GM21619 (cell line): ENCODE measurements around the gene WIPF1.
A peak's percentile ranks its signal among the peaks of the same experiment; 100 is the strongest.

ENCODE experiments used
- ATAC-seq: cut with Tn5 transposase; IDR thresholded peaks from one replicate; pipeline ENCODE4 v1.9.1; 2021; ENCODE audit not compliant: unreplicated experiment

The WIPF1 gene, protein sequence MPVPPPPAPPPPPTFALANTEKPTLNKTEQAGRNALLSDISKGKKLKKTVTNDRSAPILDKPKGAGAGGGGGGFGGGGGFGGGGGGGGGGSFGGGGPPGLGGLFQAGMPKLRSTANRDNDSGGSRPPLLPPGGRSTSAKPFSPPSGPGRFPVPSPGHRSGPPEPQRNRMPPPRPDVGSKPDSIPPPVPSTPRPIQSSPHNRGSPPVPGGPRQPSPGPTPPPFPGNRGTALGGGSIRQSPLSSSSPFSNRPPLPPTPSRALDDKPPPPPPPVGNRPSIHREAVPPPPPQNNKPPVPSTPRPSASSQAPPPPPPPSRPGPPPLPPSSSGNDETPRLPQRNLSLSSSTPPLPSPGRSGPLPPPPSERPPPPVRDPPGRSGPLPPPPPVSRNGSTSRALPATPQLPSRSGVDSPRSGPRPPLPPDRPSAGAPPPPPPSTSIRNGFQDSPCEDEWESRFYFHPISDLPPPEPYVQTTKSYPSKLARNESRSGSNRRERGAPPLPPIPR

DNA sequence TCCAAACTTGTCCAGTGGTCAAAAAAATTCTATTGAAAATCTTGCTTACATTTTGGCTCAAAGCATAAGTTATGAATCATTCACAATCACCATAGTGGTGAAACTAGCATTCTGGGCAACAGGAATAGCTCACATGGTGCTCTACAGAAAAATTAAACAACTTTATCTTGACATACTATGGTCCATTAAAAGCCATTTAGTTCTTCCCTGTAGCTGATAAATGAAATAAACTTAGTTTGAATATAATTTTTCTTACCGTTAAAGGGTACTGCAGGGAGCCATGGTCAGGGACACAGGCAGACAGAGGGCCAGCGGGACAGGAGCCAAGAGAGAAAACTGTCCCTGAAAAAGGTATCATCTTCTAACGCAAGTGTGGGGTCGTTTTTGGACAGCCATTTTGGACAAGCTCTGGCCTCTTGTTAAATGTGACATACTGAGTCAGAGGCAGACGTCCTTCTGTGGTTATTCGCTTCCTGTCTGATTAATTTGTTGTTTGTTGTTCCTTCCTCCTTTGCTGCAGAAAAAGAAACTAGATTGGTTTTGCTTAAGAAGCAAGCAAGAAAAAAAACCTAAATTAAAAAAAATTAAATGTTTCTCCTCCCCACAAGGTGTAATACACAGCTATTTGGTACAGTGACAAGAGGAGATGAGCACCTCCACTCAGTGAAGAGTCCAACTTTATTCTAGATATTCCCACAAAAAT lies at the start of gene WIPF1:
TSS of gene WIPF1 (minus strand) at position 460 of the 703 bp plus-strand sequence. CDS start 12,231 bp downstream, outside the sequence.
- ATAC-seq = peak; percentile 44

GRCh38 chr2:174645296-174645695 lies 47.7 kb upstream of the WIPF1 start:
- ATAC-seq = no peak

DNA sequence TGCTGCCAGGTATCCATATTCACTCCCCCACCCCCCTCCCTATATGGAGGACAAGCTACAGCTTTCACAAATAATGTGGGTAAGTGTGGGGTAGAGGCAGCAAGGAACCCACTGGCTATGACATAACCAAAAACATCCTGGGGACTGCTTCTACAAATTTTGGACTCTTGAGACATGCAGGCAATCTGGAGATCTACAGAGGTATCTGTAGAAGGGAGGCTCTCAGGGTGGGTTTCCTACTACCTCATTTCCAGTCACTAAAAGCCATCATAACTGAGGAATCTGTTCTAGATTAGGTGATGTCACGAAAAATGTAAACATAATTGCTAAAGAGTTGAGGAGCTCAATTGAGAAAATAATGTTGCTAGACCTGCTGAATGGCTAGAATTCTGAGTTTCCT lies 46.8 kb upstream of the WIPF1 start:
- ATAC-seq = no peak

- no peak for ATAC-seq
These were observed 45.8 kb upstream of the WIPF1 start for GRCh38 chr2:174643356-174643755.

DNA sequence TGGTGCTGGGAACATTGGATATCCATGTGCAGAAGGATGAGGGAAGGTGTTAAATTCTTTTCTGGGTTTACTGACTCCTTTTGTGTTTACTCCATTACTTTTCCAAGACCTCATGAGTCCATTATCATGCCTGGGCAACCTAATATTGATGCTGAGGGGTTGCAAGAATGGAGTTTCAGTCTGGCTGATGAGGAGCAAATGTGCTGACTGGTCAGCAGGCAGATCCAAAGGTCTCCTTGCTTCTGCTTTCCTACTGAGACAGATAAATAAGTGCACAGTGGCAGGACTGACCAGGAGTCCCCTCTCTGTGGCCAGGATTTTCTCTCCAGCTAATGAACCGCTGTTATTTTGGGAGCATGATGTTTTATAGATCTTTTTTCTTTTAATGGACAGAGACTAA lies 43.6 kb upstream of the WIPF1 start:
- ATAC-seq = no peak

- no peak for ATAC-seq
These were observed 39.4 kb upstream of the WIPF1 start for GRCh38 chr2:174636987-174637386.

DNA sequence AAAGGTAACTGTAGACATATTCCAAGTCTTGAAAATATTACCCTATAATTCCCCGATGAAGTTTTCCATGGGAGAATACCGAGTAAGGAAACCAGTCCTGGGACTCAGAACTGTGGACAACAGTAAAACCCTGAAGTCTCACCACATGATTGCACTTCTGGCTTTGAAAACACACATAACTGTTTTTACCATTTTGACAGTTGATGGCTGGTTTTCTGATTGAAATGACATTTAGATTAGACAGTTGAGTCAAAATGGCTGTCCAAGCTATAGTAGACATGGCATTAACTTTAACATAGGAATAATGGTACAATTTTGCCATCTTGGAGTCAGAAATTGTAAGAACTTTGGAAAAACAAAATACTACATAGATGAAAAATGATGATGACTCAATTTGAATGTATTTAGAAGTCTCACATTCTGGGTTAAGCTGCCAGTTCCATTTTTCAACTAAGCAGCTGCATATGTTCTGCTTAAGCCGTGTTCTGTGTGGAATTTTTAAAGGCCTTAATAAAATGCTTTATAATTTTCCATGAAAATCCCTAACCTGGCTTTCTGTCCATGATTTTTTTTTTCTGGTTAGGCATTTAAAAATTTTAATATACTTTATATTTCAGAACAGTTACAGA lies 38.3 kb upstream of the WIPF1 start:
- no peak for ATAC-seq

GRCh38 chr2:174635015-174635593 lies 37.5 kb upstream of the WIPF1 start:
- no peak for ATAC-seq

GRCh38 chr2:174634130-174635014 lies 36.8 kb upstream of the WIPF1 start:
- ATAC-seq = peak; percentile 74

DNA sequence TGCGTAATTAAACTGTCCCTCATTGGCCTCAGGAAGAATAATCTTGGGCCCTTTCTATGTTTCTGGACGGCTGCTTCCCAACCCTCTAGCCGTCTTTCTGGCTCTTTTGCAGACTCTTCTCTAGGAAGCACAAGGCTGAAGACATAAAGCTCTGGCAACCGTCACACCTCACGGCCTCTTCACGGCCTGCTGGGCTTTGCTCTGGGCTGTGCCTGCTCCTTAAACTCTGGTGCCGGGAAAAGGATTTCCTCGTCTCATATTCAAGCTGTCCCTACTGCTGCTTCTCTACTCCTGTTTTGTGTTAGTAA lies 36.0 kb upstream of the WIPF1 start:
- ATAC-seq = no peak

- ATAC-seq = peak; percentile 32
These were observed 35.4 kb upstream of the WIPF1 start for GRCh38 chr2:174632841-174633622.

DNA sequence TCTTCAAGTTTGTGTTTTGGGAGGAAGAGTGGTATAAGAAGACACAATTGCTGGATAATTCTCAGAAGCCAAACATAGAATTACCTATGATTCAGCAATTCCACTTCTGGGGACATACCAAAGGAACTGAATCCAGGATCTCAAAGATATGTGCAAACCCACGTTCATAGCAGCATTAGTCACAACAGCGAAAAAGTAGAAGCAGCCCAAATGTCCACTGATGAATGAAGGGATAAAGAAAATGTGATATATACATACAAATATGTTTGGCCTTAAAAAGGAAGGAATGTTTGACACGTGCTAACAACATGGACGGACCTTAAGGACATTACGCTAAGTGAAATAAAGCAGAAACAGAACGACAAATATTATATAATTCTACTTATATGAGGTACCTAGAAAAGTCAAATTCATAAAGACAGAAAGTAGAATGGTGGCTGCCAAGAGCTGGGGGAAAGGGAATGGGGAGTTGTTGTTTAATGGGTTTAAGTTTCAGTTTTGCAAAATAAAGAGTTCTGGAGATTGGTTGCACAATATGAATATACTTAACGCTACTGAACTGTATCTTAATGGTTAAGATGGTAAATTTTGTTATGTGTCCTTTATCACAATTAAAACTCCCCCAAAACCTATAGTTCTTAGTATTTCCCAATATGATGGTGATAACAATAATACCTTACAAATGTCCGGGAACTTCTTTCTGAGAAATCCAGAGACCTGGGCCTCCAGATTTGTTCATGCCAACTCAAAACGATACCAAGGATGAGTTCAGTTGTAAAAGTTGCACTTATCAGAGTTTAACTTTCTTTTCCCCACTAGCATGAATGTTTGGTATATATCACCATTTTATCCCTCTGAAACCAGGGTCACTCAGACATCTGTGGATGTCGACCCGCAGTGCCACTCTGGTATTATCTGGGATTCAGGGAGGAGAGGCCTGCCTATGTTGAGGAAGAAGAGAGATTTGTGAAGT lies 33.7 kb upstream of the WIPF1 start:
- no peak for ATAC-seq

DNA sequence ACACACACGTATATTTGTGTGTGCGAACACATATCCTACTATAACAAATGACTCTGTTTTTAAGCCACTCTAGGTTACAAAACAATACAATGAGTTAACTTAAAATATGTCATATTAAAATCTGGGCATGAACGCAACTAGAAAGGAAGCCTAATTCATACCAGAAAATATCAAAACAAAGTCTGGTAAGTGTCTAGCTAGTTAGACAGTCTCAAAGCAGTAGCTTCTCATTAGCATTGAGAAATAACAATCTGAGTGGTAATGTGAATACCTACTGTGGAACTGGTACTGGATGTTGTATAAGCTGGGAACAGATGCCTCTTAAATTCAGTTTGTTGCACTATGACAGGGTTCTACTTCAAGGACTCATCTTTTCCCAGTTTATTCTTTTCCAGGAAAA lies 32.5 kb upstream of the WIPF1 start:
- no peak for ATAC-seq

DNA sequence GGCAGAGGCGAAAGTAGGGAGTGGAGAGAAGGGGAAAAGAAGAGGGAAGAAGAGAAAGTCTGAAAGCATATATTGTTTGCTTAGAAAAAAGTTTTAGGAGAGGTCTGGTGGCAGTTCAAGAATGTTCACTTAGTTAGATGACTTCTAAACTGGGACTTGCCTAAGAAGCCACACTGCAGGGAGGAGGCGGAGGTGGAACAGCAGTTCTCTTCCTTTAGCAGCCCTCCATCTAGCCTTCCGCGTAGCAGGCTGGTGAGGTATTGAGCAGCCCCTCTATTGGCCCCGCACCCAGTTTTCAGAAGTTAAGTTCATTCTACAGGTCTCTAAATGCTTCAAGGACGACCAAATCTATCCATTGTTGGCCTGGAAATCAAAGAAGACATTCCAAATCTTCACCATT lies 31.9 kb upstream of the WIPF1 start:
- no peak for ATAC-seq

DNA sequence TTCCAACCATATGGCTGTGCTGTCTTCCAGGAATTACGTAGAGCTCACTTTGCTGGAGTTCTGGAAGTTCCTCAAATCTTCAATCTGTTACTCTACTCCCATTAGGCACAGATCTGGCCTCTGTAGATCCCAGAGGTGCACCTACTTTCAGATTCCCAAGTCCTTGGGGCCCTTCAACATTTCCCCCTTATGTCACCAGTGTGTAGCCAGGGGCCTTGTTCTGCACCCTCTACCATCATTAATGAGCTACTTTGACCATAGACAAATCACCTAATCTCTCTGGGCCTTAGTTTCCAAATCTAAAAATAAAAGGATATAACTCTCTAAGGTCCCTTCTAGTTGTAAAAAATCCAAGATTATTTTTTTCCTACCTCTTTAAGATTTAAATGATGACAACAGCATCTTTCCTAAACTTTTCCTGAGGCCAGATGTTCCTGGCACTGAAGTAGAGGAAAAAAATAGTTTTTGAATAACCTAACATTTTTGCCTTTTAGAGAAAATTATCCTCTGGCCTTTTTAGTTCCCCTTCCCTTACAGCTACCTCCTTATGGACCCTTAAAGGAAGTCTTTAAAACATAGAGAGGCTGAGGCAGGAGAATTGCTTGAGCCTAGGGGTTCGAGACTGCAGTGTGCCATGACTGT lies 31.0 kb upstream of the WIPF1 start:
- ATAC-seq = no peak

DNA sequence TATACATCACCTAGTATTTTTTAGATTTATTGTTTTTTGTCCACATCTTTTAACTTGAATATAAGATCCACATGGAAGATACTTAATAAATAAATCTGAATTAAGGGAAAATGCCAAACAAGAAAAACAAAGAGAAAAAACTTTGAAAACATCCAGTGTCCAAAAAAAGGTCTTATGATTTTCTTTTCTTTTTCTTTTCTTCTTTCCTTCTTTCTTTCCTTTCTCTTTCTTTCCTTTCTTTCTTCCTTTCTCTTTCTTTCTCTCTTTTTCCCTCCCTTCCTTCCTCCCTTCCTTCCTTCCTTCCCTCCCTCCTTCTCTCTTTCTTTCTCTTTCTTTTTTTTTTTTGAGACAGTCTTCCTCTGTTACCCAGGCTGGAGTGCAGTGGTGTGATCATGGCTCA lies 29.6 kb upstream of the WIPF1 start:
- no peak for ATAC-seq

GRCh38 chr2:174624895-174625430 lies 27.4 kb upstream of the WIPF1 start:
- ATAC-seq = no peak

- ATAC-seq = peak; percentile 56
These were observed 26.1 kb upstream of the WIPF1 start for GRCh38 chr2:174623690-174624089.
